GM12874 (cell line): Measurements from ENCODE around the gene SLC30A7.

Experiments used
- TF ChIP-seq, protein P1 (sequence below): IDR thresholded peaks from 2 replicates; pipeline ENCODE4 v1.5.1; 2011; ENCODE audit warnings: low read depth, mild to moderate bottlenecking, control low read depth, low read length, moderate library complexity; ENCODE audit not compliant: insufficient read depth

SLC30A7 gene

DNA sequence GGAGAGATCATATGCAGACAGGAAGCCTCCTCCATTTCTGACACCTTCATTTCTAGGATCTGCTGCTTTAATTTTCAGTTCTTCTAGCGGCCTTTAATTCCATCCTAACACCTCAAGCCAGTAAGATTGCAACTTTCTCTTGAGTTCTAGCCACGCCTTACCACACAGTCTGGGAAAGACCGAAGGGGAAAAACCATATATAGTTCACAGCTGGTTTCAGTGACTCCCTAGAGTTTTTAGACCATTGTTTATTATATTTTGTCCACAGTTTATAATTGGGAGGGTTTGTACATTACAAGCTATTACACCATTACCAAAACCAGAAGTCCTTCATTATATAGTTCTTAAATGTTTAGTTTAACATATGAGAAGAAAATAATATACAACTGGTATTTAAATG is 92.2 kb downstream of the SLC30A7 start:
- TF ChIP-seq, protein P1, sequence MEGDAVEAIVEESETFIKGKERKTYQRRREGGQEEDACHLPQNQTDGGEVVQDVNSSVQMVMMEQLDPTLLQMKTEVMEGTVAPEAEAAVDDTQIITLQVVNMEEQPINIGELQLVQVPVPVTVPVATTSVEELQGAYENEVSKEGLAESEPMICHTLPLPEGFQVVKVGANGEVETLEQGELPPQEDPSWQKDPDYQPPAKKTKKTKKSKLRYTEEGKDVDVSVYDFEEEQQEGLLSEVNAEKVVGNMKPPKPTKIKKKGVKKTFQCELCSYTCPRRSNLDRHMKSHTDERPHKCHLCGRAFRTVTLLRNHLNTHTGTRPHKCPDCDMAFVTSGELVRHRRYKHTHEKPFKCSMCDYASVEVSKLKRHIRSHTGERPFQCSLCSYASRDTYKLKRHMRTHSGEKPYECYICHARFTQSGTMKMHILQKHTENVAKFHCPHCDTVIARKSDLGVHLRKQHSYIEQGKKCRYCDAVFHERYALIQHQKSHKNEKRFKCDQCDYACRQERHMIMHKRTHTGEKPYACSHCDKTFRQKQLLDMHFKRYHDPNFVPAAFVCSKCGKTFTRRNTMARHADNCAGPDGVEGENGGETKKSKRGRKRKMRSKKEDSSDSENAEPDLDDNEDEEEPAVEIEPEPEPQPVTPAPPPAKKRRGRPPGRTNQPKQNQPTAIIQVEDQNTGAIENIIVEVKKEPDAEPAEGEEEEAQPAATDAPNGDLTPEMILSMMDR: no peak

DNA sequence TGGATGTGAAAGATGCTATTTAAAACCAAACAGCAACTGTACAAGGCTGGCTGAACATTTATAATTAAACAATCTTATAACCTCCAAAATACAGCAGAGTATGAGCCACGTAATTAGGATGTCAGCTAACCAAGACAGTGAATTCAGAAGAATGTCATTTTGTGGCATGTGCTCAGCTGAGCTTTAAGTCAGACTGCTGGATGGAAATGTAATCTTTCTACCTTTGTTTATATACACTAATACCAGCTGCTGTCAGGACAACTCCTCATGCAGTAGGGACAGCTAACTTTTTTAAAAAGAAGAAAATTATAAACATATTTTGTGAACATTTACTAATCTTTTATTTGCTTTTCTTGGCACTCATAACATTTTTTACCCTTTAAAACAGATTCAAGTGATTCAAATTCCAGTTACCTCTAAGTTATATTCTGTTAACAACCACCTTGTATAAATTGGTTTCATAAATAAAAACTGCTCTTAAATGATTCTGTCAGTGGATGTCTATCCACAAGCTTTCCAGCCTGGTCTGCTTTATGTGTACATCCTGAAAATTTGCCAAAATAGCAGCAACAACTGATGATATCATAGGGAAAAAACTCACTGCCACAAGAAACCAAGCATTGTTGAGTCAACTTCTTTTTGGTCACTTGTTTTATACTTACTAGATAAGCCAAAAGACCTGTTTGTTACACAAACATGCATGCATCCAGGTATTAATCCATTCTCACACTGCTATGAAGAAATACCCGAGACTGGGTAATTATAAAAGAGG is 93.6 kb downstream of the SLC30A7 start:
- TF ChIP-seq, protein P1: no peak

DNA sequence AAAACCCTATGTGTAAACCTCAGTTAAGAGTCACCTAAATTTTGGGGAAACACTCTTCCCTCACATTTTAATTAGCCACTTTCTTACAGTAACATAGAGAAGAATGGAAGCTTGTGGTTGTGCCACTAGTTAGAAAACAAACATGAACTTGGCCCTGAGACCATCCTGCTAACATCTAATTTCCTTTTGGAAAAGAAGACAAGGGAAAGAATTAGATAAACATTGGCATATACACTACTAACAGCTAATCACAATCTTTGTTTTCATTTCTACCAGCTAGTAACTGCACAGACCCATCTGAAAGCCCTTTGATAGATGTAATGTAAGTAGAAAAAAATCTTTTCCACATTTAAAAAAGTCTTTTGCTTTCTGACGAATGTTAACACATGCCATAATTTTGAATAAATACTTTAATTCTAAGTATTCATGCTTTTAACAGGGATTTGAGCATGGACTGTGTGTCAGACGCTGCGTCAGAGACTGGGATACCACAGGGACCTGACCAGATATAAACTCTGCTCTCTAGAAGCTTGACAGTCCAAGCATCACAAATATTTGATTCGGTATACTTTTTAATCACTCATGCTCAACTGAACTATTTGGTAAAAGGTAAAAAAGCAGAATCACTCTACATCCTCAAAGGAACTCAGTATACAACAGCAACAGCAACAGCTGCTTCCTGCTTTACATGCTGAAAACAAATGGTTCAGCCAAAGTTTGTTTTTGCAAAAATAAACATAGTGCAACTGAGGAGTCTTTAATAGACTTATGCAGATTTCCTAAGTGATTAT is 99.5 kb downstream of the SLC30A7 start:
- TF ChIP-seq, protein P1: no peak

DNA sequence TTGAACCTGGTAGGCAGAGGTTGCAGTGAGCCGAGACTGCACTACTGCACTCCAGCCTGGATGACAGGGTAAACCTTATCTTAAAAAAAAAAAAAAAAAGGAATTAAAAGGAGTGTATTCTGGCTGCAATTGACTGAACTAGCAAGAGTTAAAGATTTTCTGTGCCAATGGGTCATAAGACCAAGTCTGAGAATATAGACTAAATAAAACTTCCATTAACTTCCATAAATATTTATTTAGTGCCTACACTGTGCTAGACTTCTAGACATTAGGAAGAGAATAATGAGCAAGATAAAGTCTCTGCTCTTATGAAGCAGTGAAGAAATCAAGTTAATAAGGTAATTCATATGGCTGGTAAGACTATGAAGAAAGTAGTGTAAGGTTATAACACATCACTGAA is 102.5 kb downstream of the SLC30A7 start:
- TF ChIP-seq, protein P1: no peak

DNA sequence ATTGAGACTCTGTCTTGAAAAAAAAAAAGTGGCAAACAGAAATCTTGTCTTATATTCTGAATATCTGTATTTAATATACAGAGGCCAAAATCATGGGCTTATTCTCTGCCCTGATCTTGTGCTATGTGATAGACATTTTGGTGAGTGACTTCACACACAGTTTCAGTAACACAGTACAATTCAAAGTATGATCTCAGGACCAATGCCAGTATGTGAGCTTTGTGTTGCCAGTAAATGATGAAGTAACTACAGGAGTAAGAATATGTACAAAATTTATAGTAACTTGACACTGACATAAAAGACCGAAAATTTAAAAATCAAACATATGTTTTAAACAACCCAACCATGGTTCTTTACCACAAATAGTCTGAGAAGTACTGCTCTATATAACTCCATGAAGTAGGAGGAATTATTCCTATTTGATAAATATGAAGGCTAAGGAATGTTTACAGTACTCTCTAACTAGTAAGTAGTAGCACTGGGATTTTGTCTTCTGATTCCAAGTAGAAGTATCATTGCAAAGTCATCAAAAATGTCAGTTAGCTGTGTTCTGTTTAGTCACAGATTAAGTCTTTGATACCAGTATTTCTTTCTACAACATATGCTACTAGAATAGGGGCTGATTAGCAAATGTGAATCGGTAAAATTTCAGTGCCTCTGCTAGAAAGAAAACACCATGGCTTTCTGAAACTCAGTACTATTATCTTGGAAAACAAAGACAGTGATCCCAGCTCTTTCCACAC is 104.4 kb downstream of the SLC30A7 start:
- TF ChIP-seq, protein P1: no peak

DNA sequence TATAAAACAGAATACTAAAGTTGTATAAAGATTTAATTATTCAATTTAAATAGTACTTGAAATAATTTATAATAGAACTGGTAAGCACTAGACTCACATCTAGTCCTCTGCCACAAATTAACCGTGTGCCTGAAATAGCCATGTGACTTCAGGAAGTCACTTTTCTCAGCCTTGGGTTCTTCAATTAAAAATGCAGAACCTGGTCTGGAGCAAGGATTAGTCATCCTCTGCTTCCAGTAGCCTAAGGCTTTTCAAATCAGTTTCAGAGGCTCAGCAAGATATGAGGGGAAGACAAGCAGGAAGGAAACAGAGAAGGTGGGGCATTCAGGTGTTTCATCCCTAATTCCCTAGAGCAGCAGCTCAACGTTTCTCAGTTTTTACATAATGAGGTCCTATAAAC is 106.7 kb downstream of the SLC30A7 start:
- TF ChIP-seq, protein P1: no peak
